ENCODE measurements around the gene GUCY1A2.
A peak's percentile ranks its signal among the peaks of the same experiment; 100 is the strongest.

GUCY1A2 gene

DNA sequence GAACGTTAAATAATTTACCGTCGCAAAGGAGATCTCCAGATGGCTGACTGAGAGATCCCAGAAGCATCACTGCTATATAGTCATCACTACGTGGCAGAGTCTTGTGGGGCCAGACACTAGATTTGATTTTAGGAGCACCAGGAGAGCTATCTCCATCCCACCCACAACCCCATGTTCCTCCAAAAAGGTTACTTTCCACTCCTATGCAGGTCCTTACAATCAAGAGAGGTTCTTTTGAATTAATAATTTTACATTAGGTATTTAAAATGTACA lies 19.4 kb downstream of the GUCY1A2 start:
- DNase-seq (ENCODE audit: low spot score): no peak

DNA sequence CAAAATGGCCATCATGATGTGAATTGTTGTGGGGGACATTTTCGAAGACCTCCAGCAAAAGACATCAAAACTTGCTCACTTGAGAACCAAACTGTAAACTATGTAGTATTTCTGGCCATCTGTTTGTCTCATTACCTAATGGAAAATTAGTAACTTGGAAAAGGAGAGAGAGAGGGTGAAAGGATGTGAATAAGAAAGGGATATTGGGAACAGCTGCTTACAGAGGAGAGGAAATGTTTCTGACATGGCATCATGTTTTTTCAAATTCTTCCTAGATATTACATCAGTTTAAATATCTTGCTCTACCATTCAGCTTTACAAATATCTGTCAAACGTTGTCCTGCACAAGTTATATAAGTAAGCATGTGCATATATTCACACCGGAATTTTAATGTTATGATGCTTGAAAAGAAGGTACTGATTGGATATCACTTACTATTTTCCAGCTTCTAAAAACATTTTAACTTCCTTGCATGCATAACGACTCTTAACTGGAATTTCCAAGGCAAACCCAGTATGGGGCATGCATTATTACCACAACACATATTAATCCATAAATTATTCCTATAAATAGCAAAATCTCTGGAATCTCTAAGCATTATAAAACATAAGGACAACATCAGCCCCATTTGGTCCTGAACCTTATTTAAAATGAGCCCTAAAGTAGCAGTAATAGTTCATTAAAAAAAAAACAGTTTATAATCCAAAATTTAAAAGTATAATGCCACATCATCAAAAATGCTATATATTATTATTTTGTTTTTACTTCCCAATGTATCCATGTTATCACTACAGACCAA lies 20.0 kb downstream of the GUCY1A2 start:
- peak; percentile 51 for DNase-seq (ENCODE audit: low spot score)

DNA sequence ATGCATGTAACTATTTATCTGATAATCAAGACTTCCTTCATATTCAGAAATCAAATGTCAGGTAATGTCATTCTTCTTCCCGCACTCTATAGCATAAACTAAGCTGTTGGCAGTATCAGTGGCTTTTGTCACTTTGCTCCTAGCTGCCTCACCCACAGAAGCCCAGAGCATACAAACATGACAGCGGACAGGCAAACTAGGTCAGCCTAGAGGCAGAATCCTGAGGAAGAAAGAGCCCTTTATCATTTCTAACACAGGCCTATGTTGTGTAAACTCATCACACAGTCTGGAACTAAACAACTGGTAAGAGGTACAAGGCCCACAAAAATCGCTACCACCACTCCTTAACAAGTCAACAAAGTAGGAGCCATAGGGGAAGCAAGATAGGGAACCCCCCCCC lies 21.0 kb downstream of the GUCY1A2 start:
- DNase-seq (ENCODE audit: low spot score): no peak

DNA sequence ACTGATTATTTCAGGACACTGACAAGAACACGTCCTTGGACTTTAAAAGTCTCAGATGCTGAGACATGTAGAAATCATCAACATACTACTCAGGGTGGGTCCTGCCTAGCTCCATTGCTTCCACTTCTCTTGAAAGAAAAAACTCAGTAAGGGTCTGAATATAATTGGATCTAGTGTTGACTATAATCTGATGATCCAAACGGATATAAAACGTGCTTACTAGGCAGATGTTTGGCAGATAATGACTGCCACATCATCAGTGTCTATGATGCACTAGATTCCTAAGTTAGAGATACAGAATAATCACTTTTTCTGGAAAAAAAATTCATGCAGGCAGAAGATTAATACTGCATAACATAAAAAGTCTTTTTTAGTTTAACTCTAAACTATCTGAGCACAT lies 21.6 kb downstream of the GUCY1A2 start:
- no peak for DNase-seq (ENCODE audit: low spot score)

DNA sequence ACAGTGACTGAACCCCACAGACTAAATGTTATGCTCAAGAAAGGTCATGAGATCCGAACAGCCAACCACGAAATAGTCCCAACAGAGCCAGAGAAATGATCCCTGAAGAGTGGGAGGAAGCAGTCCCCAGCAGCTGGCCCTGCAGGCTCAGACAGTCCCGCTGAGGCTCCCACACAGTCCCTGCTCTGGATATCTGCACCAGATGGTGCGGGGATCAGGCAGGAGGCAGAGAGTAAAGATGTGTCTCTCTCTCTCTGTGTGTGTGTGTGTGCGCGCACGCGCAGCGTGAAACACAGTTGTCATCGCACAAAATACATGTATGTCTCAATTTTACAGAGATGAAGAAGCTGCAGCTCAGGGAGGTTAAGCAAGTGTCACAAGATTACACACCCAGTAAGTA lies 27.9 kb downstream of the GUCY1A2 start:
- no peak for DNase-seq (ENCODE audit: low spot score)

DNA sequence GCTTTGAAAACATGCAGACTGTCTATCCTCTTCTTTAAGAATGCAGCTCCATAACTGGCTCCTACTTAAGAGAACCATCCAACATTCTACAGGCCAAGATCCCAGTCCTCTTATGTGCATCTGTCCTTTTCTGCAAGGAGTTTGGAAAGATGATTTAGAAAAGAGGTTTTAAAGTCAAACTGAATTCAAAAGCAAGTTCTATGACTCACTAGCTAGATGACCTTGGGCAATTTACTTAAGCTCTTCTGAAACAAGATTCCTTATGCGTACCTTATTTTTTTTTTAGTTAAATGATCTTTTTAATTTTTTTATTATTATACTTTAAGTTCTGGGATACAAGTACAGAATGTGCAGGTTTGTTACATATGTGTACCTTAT lies 29.2 kb downstream of the GUCY1A2 start:
- no peak for DNase-seq (ENCODE audit: low spot score)

DNA sequence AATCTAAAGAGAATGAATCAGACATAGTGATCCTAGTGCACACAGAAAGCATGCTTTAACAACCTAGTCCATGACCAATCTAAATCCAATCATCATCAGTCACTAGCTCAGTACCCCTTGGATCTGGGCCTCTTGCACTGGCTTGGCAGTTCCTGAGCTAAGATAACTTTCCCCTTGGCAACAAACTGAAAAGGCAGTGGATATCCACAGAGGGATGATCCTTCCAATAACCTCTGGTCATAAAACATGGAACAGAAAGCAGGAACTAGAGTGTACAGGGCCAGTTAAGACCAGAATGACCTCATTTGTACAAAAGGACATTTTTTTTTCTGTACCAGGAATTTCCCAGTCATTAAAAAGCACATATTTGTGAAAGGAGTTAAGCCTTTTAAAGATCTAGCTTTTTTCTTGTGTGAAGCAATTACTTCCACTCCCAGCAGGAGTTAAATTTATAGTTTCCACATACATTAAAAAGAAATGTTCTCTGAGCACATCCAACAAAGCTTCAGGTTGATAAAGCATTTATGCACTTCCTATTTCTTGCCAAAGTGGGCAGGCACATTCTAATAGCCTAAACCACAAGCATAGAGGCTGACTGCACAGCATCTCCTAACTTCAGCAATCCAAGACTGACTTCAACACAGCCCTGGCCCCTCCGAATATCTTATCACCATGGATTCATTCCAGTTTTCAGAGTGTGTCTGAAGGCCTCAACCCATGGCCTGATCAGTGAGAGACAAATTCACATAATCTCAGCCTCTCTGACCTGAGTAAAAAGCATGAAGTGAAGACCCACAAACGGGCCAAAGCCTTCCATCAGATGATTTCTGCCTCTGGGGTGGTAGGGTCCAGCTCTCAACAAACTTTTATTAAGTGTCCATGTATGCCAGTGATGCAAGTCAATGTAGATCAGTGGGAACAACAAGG lies 29.9 kb downstream of the GUCY1A2 start:
- peak; percentile 38 for DNase-seq (ENCODE audit: low spot score)

DNA sequence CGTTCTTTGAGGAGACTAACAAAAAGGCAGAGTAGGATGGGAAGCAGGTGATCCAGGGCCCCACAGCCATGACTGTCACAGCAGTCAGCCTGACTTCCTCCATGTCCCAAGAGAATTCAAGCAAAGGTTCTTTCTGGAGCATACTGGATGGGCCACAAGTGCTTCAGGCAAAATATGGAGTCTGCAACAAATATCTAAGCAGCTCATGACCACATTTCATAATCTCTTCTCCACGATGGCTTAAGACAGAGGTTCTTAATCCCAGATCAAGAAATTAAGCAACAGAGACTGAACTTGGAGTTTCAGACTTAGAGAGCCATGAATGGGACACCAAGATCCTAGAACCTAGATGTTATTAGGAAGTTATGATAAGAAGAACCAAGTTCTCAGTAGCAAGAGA lies 31.6 kb downstream of the GUCY1A2 start:
- no peak for DNase-seq (ENCODE audit: low spot score)

DNA sequence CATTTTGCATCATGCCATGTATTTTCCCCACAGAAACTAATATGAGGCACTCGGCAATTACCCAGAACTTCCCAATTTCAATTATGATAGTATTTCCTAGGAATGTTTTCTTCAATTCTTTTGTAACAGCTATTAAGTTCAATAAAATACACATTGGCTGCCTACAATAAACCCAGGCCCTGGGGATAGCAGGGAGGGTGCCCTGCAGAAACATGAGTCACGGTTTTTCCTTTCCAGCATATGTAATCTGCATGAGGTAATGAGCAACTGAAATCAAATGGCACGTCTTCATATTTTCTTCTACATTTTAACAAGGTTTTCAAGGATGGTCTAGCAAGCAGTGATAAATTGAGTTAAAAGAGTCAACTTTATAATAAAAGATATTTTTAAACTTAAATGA lies 32.0 kb downstream of the GUCY1A2 start:
- DNase-seq (ENCODE audit: low spot score): peak; percentile 51

DNA sequence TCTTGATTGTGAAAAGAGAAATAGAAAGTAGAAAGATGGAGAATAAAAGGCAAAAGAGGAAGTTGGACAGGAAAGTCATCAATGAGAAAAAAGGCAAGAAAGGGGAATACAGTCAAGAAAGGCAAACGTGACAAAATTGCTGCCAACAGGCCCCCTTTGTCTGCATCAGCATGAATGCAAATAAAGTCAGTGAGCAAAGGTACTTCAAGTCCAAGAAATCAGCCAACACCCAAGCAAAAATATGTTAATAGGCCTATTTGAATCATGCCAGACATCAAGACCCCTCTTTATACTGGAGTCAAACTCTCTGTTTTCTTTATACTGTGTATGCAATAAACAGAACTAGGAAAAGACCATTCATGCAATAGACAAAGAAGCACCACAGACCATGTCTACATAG lies 34.3 kb downstream of the GUCY1A2 start:
- no peak for DNase-seq (ENCODE audit: low spot score)

DNA sequence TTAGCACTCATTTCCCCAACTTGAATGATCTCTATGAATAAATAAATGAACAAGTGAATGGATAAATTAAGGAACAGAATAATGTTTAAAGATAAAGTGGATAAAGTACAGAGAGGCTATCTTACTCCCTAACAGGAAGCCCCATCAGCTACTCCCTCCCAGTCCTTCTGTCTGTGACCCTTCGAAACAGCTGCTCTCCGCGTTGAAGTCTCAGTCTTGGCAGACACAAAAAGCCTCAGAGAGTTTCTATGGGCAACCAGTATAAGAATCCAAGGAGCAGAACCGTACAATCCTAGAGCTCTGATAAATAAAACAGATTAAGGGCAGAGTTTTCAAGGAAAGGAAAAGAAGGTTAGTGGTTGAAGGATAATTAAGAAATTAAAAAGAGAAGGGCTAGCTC lies 35.0 kb downstream of the GUCY1A2 start:
- no peak for DNase-seq (ENCODE audit: low spot score)

DNA sequence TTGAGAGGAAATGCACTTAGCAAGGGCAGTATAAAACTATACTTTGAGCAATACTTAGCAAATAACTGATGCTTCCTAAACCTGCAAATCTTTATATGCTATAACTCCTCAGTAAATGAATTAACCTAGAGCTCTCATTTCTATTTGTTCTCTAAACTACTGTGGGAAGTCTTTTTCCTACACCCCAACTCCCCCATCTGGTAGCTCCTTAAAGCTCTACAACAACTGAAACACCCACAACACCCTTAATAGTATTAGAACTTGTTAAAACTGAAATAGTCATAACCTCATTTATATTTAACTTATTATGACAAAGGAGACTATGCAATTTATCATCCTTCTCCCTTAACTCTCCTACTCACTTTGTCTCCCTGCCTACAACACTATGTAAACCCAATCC lies 43.4 kb downstream of the GUCY1A2 start:
- DNase-seq (ENCODE audit: low spot score): no peak

DNA sequence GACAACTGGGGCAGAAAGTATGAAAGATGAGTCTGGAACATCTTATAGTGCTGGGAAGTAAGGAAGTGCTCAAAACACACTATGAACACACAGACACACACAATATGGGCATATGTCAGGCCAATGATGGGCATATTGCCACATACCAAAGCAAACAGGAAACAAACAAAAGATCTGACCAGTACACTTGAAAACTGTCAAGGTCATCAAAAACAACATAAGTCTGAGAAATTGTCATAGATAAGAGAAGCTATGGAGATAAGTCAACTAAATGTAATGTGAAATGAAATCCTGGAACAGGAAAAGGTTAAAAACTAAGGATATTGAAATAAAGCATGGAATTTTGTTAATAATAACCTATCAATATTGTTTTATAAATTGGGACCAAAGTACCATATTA lies 46.4 kb downstream of the GUCY1A2 start:
- DNase-seq (ENCODE audit: low spot score): no peak

DNA sequence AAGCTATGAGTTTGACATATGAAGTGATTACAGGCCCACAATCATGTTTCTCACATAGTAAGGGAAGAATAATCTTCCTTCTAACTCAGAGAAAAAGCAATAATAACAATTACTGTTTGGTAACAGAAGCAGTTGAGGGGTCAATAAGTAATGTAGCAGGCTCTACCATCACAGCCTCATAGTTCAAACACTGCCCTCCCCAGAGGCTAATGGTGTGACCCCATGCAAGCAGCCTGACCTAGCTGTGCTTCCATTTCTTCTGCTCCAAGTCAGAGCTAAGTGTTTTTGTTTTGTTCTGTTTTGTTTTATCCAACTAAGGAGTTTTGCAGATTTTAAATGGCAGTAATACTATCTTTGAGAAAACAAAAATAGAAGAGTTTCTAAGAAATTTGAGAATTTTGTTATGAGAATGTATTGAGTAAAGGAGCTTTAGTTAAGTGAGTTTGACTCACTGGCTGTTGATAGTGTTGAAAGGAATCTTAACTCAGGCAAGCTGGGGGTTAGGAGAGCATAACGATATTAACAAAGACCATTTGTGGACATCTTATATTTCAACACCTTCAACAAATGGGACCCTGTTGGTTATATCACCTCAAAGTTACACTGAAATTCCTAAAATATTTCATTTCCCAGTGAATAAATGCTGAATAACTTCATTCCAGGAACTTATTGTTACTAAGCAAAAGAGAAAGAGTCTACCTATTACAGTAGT lies 48.5 kb downstream of the GUCY1A2 start:
- no peak for DNase-seq (ENCODE audit: low spot score)

DNA sequence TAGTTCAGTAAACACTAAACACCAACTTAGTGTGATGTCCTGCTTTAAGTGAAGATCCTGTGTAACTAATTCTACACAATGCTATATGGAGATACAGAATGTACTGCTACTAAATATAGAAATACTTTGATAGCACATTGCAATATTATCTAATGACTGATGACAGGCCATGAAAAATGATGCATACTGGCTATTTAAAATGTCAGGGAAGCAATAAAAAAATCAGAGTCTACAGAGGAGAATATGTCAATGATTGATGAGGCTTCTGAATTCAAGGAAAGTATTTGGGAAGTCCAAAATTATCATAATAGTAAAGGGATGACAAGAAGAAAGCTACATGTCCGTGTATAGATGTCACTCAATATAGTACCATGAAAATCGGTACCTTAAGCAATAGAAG lies 55.3 kb downstream of the GUCY1A2 start:
- DNase-seq (ENCODE audit: low spot score): no peak

DNA sequence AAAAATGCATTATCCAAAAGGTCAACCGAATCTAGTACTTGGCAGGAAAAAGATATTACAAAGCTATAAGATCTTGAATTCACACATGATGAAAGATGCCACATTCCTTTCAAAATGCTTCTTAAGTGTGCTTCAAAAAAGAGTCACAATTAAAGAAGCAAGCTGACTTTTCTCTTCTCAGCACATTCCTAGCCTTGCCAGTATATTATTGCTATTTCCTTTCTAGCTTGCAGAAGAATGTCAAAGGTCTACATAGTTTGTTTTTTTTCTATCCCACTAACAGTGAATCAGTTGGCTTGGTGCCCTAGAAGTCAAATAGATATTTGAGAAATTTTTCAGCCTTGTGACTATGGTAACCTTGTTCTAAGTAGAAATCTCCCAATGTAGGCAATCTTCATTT lies 56.8 kb downstream of the GUCY1A2 start:
- peak; percentile 73 for DNase-seq (ENCODE audit: low spot score)

DNA sequence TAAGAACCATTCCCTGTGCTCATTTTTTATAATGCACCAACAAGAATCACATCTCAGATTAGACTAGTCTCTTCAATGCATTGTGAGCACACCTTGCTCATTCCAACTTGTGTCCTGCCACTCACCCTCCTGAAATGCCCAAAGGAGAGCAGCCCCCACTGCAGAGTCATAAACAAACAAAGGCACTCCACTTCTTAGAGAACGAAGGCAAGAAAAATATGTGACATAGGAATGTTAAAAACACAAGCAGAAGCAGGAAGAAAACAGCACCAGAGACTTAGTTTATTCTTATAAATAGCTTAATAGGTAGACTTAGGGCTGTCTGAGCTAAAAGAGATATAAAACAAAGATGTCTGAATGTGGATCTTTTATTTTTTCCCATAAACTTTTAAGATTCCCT lies 57.2 kb downstream of the GUCY1A2 start:
- DNase-seq (ENCODE audit: low spot score): no peak

DNA sequence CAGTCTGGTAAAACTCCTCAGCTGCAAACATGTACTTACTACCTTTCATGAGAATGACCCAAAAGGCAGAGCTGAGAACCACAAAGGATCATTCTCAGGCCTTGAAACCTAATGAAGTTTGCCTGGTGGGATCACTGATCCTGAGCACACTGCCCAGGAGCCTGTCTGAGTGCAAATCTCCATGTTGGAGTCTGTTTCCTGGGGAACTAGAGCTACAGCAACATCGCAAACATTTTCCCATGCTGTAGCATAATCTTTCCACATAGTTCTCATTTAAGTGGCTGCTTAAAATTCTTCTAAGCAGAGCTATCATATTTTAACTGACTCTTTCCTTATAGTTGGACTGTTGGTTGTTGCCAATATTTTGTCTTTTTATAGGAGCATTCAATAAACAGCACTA lies 58.5 kb downstream of the GUCY1A2 start:
- no peak for DNase-seq (ENCODE audit: low spot score)

DNA sequence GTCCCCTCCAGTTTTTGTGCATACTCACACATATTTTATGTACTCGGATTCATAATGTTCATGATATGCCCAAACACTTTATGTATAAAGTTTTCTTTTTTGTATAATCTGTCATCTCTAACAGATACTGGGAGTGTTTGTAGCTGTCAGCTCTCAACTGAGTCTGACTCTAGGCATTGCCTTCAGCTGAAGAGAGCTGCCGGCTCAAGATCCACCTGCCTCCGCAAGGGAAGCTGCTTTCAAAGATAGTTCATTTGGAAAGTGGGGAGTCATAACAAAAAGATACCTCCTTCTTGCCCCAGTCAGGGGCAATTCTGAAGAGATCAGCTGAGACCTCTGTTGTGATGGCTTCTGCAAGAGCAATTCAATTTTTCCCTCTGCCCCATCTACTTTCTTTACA lies 58.9 kb downstream of the GUCY1A2 start:
- DNase-seq (ENCODE audit: low spot score): no peak

DNA sequence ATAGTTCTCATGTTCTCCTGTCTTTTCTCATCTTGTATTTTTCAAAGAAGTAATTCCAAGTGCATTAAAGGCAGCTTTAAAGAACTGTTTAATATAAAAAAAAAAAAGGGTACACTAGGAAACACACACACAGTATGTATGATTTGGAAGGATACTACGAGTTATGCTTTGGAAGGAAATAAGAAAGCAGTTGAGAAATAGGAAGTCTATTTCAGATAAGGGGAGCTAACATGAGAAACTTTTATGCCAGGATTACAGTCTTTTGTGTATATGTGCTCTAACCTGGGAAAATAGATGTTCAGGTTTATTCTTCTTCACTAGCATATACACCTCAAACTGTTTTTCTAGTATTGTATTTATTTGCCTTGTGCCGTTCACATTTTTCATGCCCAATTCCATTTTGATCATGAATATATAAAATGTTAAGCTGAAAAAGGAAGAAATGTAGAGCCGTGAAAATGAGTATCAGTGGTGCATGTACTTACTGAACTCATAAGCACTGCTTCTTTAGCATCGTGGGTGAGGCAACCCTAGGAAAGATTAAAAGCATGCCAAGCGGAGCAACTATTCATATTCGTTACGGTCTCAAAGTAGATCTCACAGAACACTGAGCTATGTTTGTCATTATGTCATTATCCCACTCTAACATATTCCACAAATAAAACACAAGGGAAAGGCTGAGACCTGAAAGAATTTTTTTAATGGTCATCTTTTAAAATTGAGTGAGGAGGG lies 59.6 kb downstream of the GUCY1A2 start:
- no peak for DNase-seq (ENCODE audit: low spot score)

DNA sequence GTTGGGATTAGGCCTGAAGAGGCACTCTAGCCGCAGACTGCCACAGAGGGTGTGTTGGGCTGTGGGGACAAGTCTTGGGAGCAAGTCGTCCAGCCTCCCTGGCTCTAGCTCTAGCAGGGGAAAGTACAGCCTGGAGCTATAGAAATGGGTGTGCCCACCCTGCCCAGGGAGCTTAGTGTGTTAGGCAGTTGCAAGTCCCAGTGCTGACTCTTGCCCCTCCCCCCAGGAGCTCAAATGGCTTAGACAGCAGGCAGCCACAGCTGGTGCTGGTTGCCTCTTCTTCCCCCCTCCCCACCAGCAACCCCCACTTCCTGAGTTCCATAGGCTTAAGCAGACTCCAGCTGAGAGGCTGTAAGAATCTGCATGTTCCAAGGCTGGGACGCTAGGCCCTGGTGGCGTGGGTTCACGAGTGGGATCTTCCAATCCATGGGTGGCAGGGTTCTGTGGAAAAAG lies 61.2 kb downstream of the GUCY1A2 start:
- DNase-seq (ENCODE audit: low spot score): no peak

DNA sequence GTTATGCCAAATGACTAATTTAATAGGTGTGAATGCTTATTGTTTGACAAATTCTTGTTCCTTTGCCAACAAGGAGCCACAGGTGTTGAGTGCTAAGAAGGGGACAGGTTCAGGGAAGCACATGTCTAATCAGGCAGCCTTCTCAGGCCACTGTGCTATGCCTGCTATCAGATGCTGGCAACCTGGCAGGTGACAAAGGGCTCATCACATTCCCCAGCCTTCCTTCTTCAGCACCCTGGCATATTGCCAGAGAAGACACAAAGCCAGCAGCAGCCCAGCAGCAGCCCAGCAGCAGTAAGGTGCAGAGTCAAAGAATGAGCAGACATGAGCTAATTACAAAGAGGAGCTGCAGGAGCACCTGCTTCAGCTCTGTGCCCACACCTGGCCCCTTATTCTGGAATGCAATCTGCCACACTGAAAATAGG lies 68.2 kb downstream of the GUCY1A2 start:
- no peak for DNase-seq (ENCODE audit: low spot score)
